Vagina (tissue), 2 donors: ENCODE data around the gene CAMP.

Experiments used
- POLR2A ChIP-seq, 2 donors: fragments of 450-650 bp; IDR thresholded peaks; one replicate each; pipeline ENCODE4 v1.6.1; 2017; ENCODE audit warnings: antibody characterized with exemption in 2 of 2, mild to moderate bottlenecking in 2 of 2, moderate library complexity in 2 of 2
- TF ChIP-seq, protein P1 (sequence below), 3 experiments: fragments of 450-650 bp in 2 of 3; fragments of 200-600 bp in 1 of 3; sonication (generic) in 1 of 3; IDR thresholded peaks; one replicate each; pipeline ENCODE4 v1.5.1; 2017 to 2019; ENCODE audit warnings: antibody characterized with exemption in 3 of 3, mild to moderate bottlenecking in 2 of 3, moderate library complexity in 2 of 3

DNA sequence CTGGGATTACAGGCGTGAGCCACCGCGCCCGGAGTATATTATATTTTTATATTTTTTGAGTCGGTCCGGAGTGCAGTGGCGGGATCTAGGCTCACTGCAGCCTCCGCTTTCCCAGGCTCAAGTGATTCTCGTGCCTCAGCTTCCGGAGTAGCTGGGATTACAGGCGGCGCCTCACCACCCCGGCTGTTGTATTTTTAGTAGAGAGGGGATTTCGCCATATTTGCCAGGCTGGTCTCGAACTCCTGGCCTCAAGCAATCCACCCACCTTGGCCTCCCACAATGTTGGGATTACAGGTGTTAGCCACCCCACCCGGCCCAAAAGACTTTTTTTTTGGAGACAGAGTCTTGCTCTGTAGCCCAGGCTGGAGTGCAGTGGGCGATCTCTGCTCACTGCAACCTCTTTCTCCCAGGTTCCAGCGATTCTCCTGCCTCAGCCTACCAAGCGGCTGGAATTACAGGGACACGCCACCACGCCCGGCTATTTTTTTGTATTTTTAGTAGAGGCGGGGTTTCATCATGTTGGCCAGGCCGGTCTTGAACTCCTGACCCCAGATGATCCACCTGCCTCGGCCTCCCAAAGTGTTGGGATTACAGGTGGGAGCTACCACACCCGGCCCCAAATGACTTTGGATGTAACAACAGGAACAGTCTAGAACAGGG, 18.6 kb downstream of the CAMP start:
- TF ChIP-seq, protein P1, sequence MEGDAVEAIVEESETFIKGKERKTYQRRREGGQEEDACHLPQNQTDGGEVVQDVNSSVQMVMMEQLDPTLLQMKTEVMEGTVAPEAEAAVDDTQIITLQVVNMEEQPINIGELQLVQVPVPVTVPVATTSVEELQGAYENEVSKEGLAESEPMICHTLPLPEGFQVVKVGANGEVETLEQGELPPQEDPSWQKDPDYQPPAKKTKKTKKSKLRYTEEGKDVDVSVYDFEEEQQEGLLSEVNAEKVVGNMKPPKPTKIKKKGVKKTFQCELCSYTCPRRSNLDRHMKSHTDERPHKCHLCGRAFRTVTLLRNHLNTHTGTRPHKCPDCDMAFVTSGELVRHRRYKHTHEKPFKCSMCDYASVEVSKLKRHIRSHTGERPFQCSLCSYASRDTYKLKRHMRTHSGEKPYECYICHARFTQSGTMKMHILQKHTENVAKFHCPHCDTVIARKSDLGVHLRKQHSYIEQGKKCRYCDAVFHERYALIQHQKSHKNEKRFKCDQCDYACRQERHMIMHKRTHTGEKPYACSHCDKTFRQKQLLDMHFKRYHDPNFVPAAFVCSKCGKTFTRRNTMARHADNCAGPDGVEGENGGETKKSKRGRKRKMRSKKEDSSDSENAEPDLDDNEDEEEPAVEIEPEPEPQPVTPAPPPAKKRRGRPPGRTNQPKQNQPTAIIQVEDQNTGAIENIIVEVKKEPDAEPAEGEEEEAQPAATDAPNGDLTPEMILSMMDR (IDR thresholded peaks at IDR 0.05), result no peak
- no peak for TF ChIP-seq POLR2A (IDR thresholded peaks at IDR 0.05)
